Measurements from ENCODE around the gene ADAMTSL1.

Gene ADAMTSL1

GRCh38 chr9:18568973-18569372 is 95.0 kb downstream of the ADAMTSL1 start:
- DNase-seq, result peak; percentile 63

DNA sequence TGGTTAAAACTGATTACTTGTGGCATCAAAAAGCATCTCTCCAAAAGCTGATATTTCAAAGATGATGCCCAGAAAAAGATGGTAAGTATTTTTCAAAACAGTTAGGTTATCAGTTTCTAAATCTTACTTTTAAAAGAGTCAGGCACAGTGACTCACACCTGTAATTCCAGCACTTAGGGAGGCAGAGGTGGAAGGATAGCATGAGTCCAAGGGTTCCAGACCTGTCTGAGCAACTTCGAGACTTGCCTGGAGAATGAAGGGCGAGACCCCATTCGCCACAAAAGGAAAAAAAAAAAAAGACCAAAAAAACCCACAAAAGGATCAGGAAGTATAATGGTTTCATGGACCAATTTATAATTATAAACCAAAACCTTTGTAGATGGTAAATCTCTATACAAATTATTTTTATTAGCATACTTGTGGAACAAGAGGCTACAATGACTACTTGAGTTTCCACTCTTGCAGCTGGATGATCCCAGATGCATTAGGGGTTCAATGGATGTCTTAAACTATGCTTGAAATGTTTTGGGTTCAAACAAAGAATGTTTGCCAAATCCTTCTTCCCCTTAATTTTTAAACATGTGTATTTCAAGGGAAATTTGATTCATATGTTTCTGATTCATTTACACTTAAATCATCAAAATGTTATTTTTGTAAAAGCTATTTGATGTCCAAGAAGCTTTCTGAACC is 96.1 kb downstream of the ADAMTSL1 start:
- no peak for DNase-seq

DNA sequence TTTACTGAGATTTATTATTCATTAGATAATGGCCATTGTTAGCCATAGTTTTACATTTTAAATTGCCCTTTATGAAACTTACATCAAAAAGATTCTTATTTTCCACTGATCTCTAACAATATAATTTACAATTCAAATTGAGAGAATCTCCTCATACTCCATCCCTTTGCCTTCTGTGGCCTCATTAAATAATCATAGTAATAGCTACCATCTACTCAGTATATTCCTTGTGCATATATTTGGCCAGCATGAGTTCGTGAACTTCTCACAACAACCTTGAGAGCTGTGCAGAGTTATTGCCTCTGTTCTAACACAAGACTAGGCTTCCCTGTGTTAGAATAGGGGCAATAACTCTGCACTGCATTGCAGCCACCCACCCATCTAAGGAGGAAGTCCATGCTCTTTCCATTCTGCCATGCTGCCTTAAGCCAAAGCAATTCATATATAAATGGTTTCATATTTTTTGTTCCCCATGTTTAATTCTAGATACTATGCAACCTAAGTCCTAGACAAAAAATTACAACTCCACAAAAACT is 99.1 kb downstream of the ADAMTSL1 start:
- DNase-seq, result no peak

GRCh38 chr9:18575686-18576085 is 101.7 kb downstream of the ADAMTSL1 start:
- no peak for DNase-seq

- DNase-seq, result no peak
Measured at GRCh38 chr9:18579536-18579935, 105.6 kb downstream of the ADAMTSL1 start.

- no peak for DNase-seq
Measured at GRCh38 chr9:18580151-18580550, 106.2 kb downstream of the ADAMTSL1 start.

DNA sequence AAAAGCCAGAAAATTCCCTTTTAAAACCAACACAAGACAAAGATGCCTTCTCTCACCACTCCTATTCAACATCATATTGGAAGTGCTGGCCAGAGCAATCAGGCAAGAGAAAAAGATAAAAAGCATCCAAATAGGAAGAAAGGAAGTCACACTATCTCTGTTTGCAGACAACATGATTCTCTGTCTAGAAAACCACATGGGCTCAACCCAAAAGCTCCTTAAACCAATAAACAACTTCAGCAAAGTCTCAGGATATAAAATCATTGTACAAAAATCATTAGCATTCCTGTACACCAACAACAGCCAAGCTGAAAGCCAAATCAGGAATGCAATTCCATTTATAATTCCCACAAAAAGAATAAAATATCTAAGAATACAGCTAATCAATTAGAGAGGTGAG is 112.0 kb downstream of the ADAMTSL1 start:
- DNase-seq, result no peak

DNA sequence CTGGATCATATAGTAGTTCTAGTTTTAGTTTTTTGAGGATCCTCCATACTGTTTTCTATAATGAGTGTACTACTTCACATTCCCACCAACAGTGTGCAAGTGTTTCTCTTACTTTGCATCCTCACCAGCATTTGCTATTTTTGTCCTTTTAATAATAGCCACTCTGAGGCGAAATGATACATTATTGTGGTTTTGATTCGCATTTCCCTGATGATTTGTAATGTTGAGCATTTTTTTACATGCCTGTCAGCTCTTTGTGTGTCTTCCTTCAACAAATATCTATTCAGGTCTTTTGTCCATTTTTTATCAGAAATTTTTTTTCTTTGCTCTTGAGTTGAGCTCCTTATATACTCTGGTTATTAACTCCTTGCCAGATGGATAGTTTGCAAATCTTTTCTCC is 114.0 kb downstream of the ADAMTSL1 start:
- no peak for DNase-seq

DNA sequence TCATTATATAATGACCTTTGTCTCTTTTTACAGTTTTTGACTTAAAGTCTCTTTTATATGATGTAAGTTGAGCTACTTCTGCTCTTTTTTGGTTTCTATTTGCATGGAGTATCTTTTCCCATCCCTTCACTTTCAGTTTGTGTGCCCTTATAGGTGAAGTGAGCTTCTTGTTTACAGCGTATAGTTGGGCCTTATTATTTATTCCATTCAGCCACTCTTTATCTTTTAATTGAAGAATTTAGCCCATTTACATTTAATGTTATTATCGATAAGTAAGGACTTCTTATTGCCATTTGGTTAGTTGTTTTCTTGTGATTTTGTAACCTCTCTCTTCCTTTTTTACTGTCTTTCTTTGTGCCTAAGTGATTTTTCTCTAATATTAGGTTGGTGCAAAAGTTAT is 117.3 kb downstream of the ADAMTSL1 start:
- no peak for DNase-seq

- DNase-seq, result no peak
Measured at GRCh38 chr9:18594837-18595236, 120.9 kb downstream of the ADAMTSL1 start.

DNA sequence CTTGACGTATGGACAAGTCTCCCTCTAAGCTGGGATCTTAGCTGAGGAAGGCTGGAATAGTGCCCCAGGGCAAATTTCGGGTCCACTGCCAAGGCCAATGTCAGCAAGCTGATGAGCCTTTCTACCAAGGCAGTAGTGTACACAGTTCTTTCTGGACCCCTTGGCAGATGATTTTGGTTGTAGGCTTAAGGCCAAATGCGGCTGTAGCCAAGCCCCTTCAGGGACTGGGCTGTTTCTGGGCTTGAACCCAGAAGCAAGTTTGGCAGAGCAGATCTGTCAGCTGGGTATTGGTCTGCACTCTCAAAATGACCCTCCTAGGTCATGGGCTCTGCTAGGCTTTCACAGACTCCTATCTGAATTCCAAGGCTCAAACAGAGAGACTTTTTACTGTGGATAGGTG is 121.6 kb downstream of the ADAMTSL1 start:
- no peak for DNase-seq

GRCh38 chr9:18596920-18597319 is 123.0 kb downstream of the ADAMTSL1 start:
- DNase-seq, result no peak

DNA sequence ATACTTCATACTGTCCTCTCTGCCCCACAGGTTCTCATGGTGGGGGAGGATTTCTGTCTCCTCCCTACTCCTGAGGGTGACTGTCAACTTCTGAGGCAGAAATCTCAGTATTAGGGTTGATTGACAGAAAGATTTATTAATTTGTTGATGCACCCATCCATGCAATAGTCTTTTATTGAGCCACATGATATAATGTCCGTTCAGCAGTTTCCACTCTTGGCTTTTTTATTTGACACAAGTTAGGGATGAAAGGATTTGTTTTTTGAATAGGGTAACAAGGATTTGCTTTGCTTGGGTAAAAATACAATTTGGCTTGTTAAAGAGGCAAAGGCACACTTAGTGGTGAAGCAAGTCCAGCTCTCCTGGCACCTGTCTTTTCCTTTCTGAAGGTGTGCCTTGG is 125.0 kb downstream of the ADAMTSL1 start:
- no peak for DNase-seq

GRCh38 chr9:18601026-18601425 is 127.1 kb downstream of the ADAMTSL1 start:
- DNase-seq, result no peak

DNA sequence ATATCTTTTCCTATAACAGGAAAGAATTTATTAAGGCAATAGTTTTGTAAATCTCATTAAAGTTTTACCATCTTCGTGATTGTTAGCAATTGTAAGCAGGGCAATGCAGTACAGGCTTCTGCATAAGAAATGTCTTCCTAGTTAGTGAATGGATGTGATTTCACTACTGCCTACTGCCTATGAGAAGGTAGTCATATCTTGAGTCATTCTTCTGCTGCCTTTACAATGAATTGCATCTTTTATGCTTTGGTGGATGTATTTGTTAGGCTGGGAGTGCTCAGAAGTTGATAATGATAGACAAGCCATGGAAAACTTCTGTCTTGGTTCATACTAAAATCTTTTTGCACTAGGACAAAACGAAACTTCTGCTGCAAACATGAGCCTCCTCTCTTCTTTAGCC is 128.0 kb downstream of the ADAMTSL1 start:
- DNase-seq, result no peak

GRCh38 chr9:18604767-18605730 is 131.1 kb downstream of the ADAMTSL1 start:
- no peak for DNase-seq

DNA sequence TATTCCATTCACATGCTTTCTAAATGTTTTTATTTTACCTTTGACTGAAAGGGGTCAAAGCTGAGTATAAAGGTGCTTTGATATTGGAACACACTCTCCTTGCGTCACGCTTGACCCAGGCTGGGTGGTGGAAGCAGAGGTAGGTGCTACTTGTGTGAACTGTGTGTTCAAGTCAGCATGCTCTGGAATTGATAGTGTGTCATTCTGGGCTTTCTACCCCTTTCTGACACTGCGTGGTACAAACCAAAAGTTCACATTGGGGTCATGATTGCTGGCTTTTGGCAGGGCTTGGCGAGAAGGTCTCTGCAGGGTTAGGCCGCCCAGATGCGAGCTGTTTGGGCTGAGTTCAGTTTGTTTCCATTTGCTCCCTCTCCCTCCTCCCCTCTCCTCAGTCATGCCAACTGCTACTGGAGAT is 131.8 kb downstream of the ADAMTSL1 start:
- DNase-seq, result no peak

DNA sequence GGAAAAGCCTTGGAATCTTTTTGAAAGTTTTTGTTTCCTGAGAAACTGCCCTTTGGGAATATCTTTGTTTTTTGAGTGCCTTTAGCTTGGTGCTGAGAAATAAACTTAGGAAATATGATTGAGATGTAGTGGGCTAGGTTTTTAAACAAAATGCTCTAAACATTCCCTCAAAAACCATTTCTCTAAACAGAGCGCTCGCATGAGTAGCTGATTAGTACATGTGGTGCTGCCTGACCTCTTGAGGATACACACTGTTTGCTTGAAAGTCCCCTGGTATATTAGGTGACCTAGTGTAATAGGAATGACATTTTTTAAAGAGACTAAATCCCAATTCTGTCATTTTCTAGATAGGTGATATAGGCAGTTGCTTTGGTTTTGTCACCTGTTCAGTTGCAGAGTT is 132.3 kb downstream of the ADAMTSL1 start:
- no peak for DNase-seq

GRCh38 chr9:18606846-18607245 is 132.9 kb downstream of the ADAMTSL1 start:
- peak; percentile 83 for DNase-seq

DNA sequence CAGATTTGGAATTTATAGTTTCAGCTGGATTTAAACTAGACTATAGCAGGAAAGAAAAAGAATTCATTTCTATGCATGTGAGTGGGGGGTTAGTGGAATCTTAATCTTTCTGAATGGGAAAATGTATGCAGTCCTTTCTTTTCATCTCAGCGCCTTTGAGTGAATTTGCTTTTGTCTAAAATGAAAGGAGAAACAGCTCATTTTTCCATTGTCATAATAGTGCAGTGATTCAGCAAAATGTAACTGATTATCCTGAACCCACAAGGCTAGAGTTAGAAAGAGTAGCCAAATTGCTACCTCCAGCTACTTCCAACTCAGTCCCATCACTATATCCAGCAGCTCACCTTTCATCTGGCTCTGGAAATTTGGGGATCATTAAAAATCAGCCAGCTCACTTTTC is 134.4 kb downstream of the ADAMTSL1 start:
- no peak for DNase-seq

- DNase-seq, result no peak
Measured at GRCh38 chr9:18610956-18611355, 137.0 kb downstream of the ADAMTSL1 start.

DNA sequence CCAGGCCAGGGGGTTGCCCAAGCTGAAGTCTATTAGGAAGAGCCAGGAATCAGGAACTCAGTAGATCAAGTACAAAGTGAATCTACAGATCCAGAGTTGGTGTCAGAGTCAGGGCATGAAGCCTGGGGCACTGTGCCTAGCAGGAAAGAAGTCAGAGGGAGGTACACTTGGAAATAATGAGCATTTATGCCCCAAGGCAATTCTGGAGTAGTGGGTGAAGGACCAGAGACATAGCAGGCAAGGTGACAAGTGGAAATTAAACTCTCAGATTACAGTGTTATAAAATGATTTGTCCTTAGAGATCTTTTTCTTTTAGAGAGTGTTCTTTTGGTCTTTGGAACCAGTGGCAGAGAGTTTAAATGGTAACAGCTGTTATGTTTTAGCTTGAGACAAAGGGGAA is 138.0 kb downstream of the ADAMTSL1 start:
- DNase-seq, result peak; percentile 17

GRCh38 chr9:18614116-18614515 is 140.2 kb downstream of the ADAMTSL1 start:
- DNase-seq, result no peak

DNA sequence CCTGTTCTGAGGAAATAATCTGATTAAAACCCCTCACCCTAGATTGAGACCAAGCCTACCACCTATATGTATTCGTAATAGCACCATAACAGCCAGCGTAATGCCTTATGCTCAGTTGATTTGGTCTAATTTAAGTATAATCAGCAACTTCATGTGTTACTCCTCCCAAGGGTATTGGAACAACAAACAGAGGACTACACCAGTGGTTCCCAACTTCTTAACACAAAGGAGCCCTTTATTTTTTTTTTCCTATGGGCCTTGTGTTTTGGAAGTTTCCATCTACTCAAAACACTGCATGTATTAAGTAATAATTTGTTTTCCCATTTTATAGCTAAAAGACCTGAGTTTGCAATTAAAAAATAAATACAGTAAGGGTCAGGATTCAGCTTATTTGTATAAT is 140.7 kb downstream of the ADAMTSL1 start:
- no peak for DNase-seq
